Breast epithelium (tissue), 3 donors: Measurements from ENCODE around the gene GUK1.

Source experiments
- CTCF ChIP-seq, 3 donors: fragments of 450-650 bp; IDR thresholded peaks; one replicate each; pipeline ENCODE4 v1.5.1; 2016 to 2017; ENCODE audit warnings: antibody characterized with exemption in 3 of 3, mild to moderate bottlenecking in 3 of 3, moderate library complexity in 3 of 3
- POLR2A ChIP-seq: fragments of 450-650 bp; IDR thresholded peaks from one replicate; pipeline ENCODE4 v1.6.1; 2016; ENCODE audit warnings: antibody characterized with exemption, mild to moderate bottlenecking, moderate library complexity
- POLR2AphosphoS5 ChIP-seq, 3 donors: sonication (generic); formaldehyde crosslinking; IDR thresholded peaks; one replicate each; pipeline ENCODE4 v1.6.1; 2017; ENCODE audit warnings: antibody characterized with exemption in 3 of 3

- TF ChIP-seq CTCF (IDR thresholded peaks at IDR 0.05) = no peak
- TF ChIP-seq POLR2AphosphoS5 (IDR thresholded peaks at IDR 0.05) = no peak
- TF ChIP-seq POLR2A = no peak
Observed at GRCh38 chr1:228108055-228108690, 31.9 kb upstream of the GUK1 start.
